ENCODE data around the gene PEDS1. TPM values are rescaled to one million over a fixed set of nuclear protein-coding genes. Genes with fewer than 3 reads are reported as not detected.

Gene PEDS1
- total and polyA plus RNA-seq, 3 donors from 2014 or later = 39.3 to 45.5 (median 40.1) TPM

- TF ChIP-seq POLR2A (IDR thresholded peaks at IDR 0.05) = no peak
- no peak for TF ChIP-seq CTCF (IDR thresholded peaks at IDR 0.05)
- Histone ChIP-seq H3K27me3 (no peaks in the 10 kb centered on the region), H3K27ac (no peak overlapping the region), H3K9me3 (no peaks in the 10 kb centered on the region), H3K4me1 (peaks cover 29% of the 10 kb centered on the region), H3K36me3 (ENCODE audit: low read depth, missing control alignments) (no peaks in the 10 kb centered on the region), H3K4me3 (no peak overlapping the region)
- DNase-seq = no peak
- intact Hi-C loops (cut with DNase I; ENCODE audit: low total_unique reads) = no loop called here
- WGBS, 2 donors = 88 to 93% methylated on average over 11 to 12 of the region's 12 CpGs
Measured at GRCh38 chr20:50141811-50142561, 11.5 kb downstream of the PEDS1 start.

GRCh38 chr20:50141018-50141675, 12.4 kb downstream of the PEDS1 start:
- Histone ChIP-seq H3K27me3 (no peaks in the 10 kb centered on the region), H3K27ac (no peak overlapping the region), H3K4me1 (peaks cover 32% of the 10 kb centered on the region), H3K4me3 (no peak overlapping the region), H3K36me3 (ENCODE audit: low read depth, missing control alignments) (no peaks in the 10 kb centered on the region), H3K9me3 (no peaks in the 10 kb centered on the region)
- WGBS, 2 donors = 70 to 87% methylated on average over 6 of the region's 6 CpGs
- TF ChIP-seq POLR2A (IDR thresholded peaks at IDR 0.05) (no peak), CTCF (IDR thresholded peaks at IDR 0.05) (no peak)
- intact Hi-C loops (cut with DNase I; ENCODE audit: low total_unique reads) = no loop called here
- DNase-seq = no peak

- peaks cover 32% of the 10 kb centered on the region for H3K4me1 ChIP-seq
- H3K27me3 ChIP-seq = no peaks in the 10 kb centered on the region
- 88 to 93% methylated on average over 11 of the region's 11 CpGs for WGBS, 2 donors
- TF ChIP-seq CTCF (IDR thresholded peaks at IDR 0.05) = no peak
- TF ChIP-seq POLR2A (IDR thresholded peaks at IDR 0.05) = no peak
- H3K27ac ChIP-seq = no peak overlapping the region
- H3K36me3 ChIP-seq (ENCODE audit: low read depth, missing control alignments) = no peaks in the 10 kb centered on the region
- DNase-seq = no peak
- no peak overlapping the region for H3K4me3 ChIP-seq
- intact Hi-C loops (cut with DNase I; ENCODE audit: low total_unique reads) = no loop called here
- no peaks in the 10 kb centered on the region for H3K9me3 ChIP-seq
Measured at GRCh38 chr20:50140339-50140859, 13.1 kb downstream of the PEDS1 start.

GRCh38 chr20:50138479-50139393, 14.8 kb downstream of the PEDS1 start:
- intact Hi-C loops (cut with DNase I; ENCODE audit: low total_unique reads) = no loop called here
- no peaks in the 10 kb centered on the region for H3K9me3 ChIP-seq
- peak; percentile 69 for DNase-seq
- no peak for TF ChIP-seq POLR2A (IDR thresholded peaks at IDR 0.05)
- TF ChIP-seq CTCF (IDR thresholded peaks at IDR 0.05) = no peak
- no peaks in the 10 kb centered on the region for H3K36me3 ChIP-seq (ENCODE audit: low read depth, missing control alignments)
- peaks cover 35% of the 10 kb centered on the region for H3K4me1 ChIP-seq
- H3K27ac ChIP-seq = peak overlapping the region; percentile 84 to 90
- WGBS, 2 donors = 62 to 68% methylated on average over 24 to 29 of the region's 29 CpGs
- no peaks in the 10 kb centered on the region for H3K27me3 ChIP-seq
- no peak overlapping the region for H3K4me3 ChIP-seq

Measured in testis (tissue), 3 donors.